Measurements from ENCODE around the gene MT1H. TPM values are rescaled to one million over a fixed set of nuclear protein-coding genes. Genes with fewer than 3 reads are reported as not detected.

Gene MT1H
- polyA plus RNA-seq, 1 donor (not counting 4 experiments of a cell fraction or from before 2014, with no cell fraction given) = 0.79 TPM

GRCh38 chr16:56690420-56691122 is 21.0 kb downstream of the MT1H start:
- no peak overlapping the region for H2AFZ ChIP-seq (ENCODE audit: control insufficient read depth, low read length)
- H4K20me1 ChIP-seq (ENCODE audit: control insufficient read depth, extremely low read depth, insufficient read depth, low read length) = no peaks in the 10 kb centered on the region
- no peak overlapping the region for H3K4me2 ChIP-seq (ENCODE audit: control insufficient read depth, extremely low read depth, insufficient read depth, low read depth, low read length)
- H3K27ac ChIP-seq (ENCODE audit: control insufficient read depth, insufficient read depth, low read length) = no peak overlapping the region
- H3K36me3 ChIP-seq (ENCODE audit: control insufficient read depth in 2 of 2, extremely low read depth in 1 of 2, insufficient read depth in 2 of 2, low read length in 2 of 2) = no peaks in the 10 kb centered on the region
- no peak overlapping the region for H3K9ac ChIP-seq (ENCODE audit: control insufficient read depth, extremely low read depth, insufficient read depth, low read length)
- H3K4me1 ChIP-seq (ENCODE audit: control insufficient read depth, extremely low read depth, insufficient read depth, low read length) = peaks cover 26% of the 10 kb centered on the region
- dilution Hi-C loops (cut with MboI; ENCODE audit: extremely low pct_ligation_motif_present, low sequenced_read_pairs) = no loop called here
- H3K9me3 ChIP-seq (ENCODE audit: control insufficient read depth, low read depth, low read length) = peaks cover 1% of the 10 kb centered on the region
- H3K27me3 ChIP-seq (ENCODE audit: control insufficient read depth, extremely low read depth, insufficient read depth, low read length) = no peaks in the 10 kb centered on the region
- H3K9me1 ChIP-seq (ENCODE audit: control insufficient read depth, extremely low read depth, insufficient read depth, low read length) = no peaks in the 10 kb centered on the region
- no peaks in the 10 kb centered on the region for H3K79me2 ChIP-seq (ENCODE audit: control insufficient read depth, insufficient read depth, low read length)
- no peak for DNase-seq (ENCODE audit: low read depth, low spot score)
- no peak for FAIRE-seq
- no peak overlapping the region for H3K4me3 ChIP-seq (ENCODE audit: control insufficient read depth in 2 of 3, extremely low read depth in 1 of 3, insufficient read depth in 2 of 3, low read depth in 1 of 3, low read length in 3 of 3)
- TF ChIP-seq EZH2 (IDR thresholded peaks at IDR 0.05; ENCODE audit: low read length) (no peak), CTCF (optimal IDR thresholded peaks at IDR 0.05 in 1 of 3, IDR thresholded peaks at IDR 0.05 in 1 of 3, conservative IDR thresholded peaks at IDR 0.05 in 1 of 3; ENCODE audit: extremely low read depth in 1 of 3, insufficient read depth in 2 of 3, low read length in 3 of 3) (no peak)

DNA sequence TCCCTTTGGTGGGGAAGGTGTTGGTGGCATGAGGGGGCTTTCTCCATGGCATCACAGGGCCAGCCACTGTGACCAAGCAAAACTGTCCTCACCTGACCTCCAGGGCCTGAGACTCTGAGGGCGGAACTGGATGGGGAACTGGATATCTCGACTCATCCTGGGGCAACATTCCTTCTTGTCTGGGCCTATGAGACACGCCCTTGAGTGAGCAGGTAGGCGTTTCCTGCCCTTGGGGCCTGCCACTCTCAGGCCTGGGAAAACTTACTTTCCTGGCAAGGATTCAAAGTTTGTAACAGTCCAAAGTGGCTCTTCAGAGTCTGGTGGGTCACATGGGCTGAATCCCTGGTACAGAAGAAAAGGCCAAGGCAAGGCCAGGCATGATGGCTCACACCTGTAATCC is 22.3 kb downstream of the MT1H start:
- Histone ChIP-seq H3K9me1 (ENCODE audit: control insufficient read depth, extremely low read depth, insufficient read depth, low read length) (no peaks in the 10 kb centered on the region), H3K27ac (ENCODE audit: control insufficient read depth, insufficient read depth, low read length) (peak overlapping the region; percentile 54), H3K79me2 (ENCODE audit: control insufficient read depth, insufficient read depth, low read length) (no peaks in the 10 kb centered on the region), H4K20me1 (ENCODE audit: control insufficient read depth, extremely low read depth, insufficient read depth, low read length) (no peaks in the 10 kb centered on the region), H3K4me1 (ENCODE audit: control insufficient read depth, extremely low read depth, insufficient read depth, low read length) (peaks cover 26% of the 10 kb centered on the region), H3K4me3 (ENCODE audit: control insufficient read depth in 2 of 3, extremely low read depth in 1 of 3, insufficient read depth in 2 of 3, low read depth in 1 of 3, low read length in 3 of 3) (no peak overlapping the region), H3K9me3 (ENCODE audit: control insufficient read depth, low read depth, low read length) (peaks cover 1% of the 10 kb centered on the region), H2AFZ (ENCODE audit: control insufficient read depth, low read length) (no peak overlapping the region), H3K9ac (ENCODE audit: control insufficient read depth, extremely low read depth, insufficient read depth, low read length) (no peak overlapping the region), H3K4me2 (ENCODE audit: control insufficient read depth, extremely low read depth, insufficient read depth, low read depth, low read length) (peak overlapping the region; percentile 27), H3K36me3 (ENCODE audit: control insufficient read depth in 2 of 2, extremely low read depth in 1 of 2, insufficient read depth in 2 of 2, low read length in 2 of 2) (no peaks in the 10 kb centered on the region), H3K27me3 (ENCODE audit: control insufficient read depth, extremely low read depth, insufficient read depth, low read length) (no peaks in the 10 kb centered on the region)
- dilution Hi-C loops (cut with MboI; ENCODE audit: extremely low pct_ligation_motif_present, low sequenced_read_pairs) = no loop called here
- FAIRE-seq (peak; percentile 92), DNase-seq (ENCODE audit: low read depth, low spot score) (peak; percentile 82)
- no peak for TF ChIP-seq EZH2 (IDR thresholded peaks at IDR 0.05; ENCODE audit: low read length)
- no peak for TF ChIP-seq CTCF (optimal IDR thresholded peaks at IDR 0.05 in 1 of 3, IDR thresholded peaks at IDR 0.05 in 1 of 3, conservative IDR thresholded peaks at IDR 0.05 in 1 of 3; ENCODE audit: extremely low read depth in 1 of 3, insufficient read depth in 2 of 3, low read length in 3 of 3)
